ENCODE results near the gene IRAK2.
A peak's percentile ranks its signal among the peaks of the same experiment; 100 is the strongest.
"Not testable (repeated sequence)": the region's sequence is repeated elsewhere in the genome, so short reads cannot be mapped to it uniquely, and the experiment has no call there.

Gene IRAK2, protein sequence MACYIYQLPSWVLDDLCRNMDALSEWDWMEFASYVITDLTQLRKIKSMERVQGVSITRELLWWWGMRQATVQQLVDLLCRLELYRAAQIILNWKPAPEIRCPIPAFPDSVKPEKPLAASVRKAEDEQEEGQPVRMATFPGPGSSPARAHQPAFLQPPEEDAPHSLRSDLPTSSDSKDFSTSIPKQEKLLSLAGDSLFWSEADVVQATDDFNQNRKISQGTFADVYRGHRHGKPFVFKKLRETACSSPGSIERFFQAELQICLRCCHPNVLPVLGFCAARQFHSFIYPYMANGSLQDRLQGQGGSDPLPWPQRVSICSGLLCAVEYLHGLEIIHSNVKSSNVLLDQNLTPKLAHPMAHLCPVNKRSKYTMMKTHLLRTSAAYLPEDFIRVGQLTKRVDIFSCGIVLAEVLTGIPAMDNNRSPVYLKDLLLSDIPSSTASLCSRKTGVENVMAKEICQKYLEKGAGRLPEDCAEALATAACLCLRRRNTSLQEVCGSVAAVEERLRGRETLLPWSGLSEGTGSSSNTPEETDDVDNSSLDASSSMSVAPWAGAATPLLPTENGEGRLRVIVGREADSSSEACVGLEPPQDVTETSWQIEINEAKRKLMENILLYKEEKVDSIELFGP

DNA sequence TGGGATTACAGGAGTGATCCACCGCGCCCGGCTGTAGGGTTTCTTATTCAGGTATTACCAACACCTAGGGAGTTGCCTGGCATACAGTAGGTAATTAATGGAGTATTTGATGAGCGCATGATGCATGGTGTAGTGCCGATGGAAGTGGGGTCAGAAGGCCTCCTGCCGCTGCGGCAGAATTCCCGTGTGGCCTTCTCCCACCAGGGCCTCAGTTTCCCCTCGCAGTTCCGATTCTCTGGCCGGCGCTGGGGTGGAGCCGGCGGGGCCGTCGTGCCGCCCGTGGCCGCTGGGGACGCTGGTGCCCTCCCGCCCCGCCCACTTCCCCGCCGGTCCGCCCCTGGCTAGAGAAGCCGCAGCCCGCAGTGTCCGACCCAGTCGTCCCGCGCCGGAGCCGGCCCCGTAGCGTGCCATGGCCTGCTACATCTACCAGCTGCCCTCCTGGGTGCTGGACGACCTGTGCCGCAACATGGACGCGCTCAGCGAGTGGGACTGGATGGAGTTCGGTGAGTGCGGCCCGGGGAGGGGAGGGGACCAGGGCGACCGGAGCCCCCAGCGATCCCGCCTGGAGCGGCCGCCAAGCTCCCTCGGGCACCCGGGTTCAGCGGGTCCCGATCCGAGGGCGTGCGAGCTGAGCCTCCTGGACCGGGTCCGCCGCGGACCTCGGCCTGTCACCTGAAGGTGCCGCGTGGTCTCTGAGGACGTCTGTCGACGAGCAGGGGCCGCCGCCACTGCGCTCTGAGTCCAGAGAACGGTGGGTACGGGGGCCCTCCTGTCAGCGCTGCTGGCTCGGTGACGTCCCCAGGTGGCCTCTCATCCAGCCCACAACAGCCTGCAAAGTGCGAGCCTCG is at the start of gene IRAK2:
TSS of gene IRAK2 (plus strand) at position 374 of the 848 bp plus-strand sequence. CDS start at position 410, 36 bp downstream.
- peak; percentile 65 for DNase-seq (ENCODE audit: low read depth, low spot score)

DNA sequence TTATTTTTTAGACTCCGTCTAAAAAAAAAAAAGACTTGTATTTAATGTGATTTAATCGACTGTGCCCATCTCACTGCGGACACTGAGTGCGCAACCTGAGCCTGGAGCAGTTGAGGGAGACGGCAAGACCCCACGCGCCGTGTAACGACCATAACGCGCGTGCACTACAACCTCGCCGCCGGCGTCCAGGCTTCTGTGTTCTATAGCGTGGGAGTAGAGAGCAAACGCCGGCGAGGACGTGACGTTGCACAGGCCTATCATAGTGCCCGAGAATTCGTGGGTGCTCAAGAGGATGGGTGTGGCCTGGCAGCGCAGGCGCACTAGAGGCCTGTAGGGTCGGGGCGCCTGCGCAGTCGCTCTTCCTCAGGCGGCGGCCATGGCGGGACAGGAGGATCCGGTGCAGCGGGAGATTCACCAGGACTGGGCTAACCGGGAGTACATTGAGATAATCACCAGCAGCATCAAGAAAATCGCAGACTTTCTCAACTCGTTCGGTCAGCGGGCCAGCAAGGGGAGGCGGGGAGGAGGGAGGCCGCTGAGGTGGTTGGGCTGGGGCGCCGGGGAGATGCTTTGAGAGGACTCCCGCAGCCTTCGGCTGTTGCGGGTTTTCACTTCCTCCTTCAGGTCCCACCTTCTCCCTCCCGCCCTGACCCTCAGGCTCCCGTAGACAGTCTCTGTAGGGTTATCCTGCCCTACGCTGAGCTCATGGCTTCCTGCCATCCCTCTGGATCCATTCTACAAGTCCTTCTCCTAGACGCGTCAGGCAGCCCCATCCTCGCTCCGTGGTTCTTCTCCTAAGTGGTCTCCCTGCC is 49.2 kb upstream of the IRAK2 start, which contains the start of gene BRK1:
TSS of gene BRK1 (plus strand) at position 350 of the 812 bp plus-strand sequence. CDS start at position 377, 27 bp downstream.
- DNase-seq (ENCODE audit: low read depth, low spot score) = peak; percentile 94

DNA sequence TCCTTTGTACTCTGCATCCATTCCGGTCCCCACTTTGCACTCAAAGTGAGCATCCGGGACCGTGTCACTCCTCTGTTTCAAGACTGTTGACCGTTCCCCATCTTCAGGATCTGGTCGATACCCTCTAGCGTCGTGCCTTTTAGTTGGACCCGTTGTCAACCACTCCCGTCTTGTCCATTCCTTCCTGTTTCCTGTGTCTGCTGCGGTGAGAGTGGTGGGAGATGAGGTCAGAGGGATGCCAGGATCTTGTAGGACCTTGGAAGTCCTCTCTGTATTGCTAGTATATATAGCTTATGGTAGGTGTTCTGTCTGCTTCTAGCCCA is 48.6 kb upstream of the IRAK2 start:
- DNase-seq (ENCODE audit: low read depth, low spot score) = peak; percentile 33

DNA sequence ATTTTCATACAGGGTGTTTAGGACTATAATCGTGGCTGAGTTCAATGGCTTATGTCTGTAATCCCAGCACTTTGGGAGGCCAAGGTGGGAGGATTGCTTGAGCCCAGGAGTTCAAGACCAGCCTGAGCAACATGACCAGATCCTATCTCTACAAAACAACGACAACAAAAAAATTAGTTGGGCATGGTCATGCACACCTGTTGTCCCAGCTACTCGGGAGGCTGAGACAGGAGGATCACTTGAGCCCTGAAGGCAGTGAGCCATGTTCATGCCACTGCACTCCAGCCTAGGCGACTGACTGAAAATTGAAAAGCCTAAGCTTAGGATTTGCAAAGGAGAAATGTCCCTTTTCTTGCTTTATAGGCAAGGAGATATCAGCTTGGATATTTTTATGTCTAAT is 47.8 kb upstream of the IRAK2 start:
- DNase-seq (ENCODE audit: low read depth, low spot score) = no peak

DNA sequence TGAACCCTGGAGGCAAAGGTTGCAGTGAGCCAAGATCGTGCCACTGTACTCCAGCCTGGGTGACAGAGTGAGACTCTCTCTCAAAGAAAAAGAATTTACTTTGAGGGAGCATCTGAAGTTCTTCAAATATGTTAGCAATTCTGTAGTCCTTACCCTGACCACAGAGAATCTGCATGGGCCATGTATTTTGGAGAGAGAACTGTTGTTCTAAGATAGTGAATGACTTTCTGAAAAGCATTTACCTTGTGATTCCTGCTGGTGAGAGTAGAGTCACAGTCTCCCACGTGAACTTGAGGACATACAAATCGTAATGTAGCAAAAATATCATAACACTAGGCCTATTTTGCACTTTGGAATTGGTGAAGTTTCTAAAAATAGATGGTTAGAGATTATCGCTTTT is 45.3 kb upstream of the IRAK2 start:
- DNase-seq (ENCODE audit: low read depth, low spot score) = no peak

DNA sequence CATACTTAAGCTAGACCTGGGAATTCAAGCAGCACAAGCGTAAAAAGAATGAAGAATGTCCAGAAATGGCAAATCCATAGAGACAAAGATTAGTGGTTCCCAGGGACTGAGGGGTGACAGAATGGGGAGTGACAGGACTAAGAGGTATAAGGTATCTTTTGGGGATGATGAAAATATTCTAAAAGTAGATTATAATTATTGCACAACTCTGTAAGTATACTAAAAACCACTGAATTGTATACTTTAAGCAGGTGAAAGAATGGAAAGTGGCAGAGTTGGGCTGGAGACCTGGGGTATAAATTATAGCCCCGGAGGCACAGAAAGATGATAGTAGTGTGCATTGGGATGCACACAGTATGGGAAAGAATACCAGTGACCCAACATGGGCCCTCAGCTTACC is 43.7 kb upstream of the IRAK2 start:
- no peak for DNase-seq (ENCODE audit: low read depth, low spot score)

DNA sequence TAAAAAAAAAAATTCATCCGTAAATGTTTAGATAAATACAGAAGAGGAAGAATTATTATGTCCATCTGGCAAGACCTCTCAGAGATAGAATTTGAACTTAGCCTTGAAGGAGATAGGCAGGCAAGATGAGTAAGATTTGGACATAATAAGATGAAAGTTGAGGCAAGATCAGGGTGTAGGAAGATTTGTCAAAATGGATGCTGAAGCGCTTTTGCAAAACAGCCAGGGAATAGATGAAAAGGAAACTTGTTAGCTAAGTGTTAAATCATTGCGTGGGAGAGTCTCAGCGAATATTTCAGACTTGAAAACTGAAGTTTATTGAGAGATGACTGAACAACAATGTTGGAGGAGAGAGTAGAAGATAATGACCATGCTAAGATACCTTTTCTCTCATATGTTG is 42.0 kb upstream of the IRAK2 start:
- DNase-seq (ENCODE audit: low read depth, low spot score) = no peak

DNA sequence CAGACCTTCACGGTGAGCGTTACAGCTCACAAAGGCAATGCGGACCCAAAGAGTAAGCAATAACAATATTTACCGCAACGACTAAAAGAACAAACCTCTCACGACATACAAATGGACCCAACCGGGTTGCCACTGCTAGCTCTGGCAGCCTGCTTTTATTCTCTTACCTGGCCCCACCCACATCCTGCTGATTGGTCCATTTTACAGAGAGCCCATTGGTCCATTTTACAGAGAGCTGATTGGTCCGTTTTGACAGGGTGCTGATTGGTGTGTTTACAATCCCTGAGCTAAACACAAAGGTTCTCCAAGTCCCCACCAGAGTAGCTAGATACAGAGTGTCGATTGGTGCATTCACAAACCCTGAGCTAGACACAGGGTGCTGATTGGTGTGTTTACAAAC is 28.8 kb upstream of the IRAK2 start:
- not testable (repeated sequence) for DNase-seq (ENCODE audit: low read depth, low spot score)

DNA sequence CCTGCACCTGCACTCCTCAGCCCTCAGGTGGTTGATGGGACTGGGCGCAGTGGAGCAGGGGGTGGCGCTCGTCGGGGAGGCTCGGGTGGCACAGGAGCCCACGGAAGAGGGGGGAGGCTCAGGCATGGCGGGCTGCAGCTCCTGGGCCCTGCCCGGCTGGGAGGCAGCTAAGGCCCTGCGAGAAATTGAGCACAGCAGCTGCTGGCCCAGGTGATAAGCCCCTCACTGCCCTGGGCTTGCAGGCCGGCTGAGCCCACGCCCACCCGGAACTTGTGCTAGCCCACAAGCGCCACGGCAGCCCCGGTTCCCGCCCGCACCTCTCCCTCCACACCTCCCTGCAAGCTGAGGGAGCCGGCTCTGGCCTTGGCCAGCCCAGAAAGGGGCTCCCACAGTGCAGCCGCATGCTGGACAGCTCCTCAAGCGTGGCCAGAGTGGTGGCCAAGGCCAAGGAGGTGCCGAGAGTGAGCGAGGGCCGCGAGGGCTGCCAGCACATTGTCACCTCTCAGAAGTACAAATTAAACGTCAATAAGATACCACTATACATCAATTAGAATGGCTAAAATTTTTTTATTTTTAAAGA is 28.2 kb upstream of the IRAK2 start:
- DNase-seq (ENCODE audit: low read depth, low spot score) = no peak

DNA sequence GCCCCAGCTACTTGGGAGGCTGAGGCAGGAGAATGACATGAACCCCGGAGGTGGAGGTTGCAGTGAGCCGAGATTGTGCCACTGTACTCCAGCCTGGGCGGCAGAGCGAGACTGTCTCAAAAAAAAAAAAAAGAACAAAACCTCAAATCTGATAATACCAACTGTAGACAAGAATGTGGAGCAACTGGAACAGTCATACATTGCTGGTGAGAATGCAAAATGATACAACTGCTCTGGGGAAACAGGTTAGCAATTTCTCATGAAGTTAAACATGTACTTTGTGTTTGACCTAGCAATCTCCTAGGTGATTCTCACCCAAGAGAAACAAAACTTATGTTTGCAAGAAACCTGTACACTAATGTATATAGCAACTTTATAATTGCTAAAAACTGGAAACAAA is 27.5 kb upstream of the IRAK2 start:
- DNase-seq (ENCODE audit: low read depth, low spot score) = no peak

DNA sequence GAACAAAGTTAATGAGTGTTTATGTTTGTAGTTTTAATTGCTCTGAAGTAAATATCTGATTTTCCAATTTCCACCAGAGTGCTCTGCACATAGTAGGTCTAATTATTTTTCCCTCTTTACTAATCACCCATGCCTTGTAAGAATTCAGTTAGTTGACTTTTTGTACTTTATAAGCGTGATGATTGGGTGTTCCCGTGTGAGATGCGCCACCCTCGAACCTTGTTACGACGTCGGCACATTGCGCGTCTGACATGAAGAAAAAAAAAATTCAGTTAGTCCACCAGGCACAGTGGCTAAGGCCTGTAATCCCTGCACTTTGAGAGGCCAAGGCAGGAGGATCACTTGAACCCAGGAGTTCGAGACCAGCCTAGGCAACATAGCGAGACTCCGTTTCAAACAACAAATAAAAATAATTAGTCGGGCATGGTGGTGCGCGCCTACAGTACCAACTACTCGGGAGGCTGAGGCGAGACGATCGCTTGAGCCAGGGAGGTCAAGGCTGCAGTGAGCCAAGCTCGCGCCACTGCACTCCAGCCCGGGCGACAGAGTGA is 23.6 kb upstream of the IRAK2 start:
- no peak for DNase-seq (ENCODE audit: low read depth, low spot score)

DNA sequence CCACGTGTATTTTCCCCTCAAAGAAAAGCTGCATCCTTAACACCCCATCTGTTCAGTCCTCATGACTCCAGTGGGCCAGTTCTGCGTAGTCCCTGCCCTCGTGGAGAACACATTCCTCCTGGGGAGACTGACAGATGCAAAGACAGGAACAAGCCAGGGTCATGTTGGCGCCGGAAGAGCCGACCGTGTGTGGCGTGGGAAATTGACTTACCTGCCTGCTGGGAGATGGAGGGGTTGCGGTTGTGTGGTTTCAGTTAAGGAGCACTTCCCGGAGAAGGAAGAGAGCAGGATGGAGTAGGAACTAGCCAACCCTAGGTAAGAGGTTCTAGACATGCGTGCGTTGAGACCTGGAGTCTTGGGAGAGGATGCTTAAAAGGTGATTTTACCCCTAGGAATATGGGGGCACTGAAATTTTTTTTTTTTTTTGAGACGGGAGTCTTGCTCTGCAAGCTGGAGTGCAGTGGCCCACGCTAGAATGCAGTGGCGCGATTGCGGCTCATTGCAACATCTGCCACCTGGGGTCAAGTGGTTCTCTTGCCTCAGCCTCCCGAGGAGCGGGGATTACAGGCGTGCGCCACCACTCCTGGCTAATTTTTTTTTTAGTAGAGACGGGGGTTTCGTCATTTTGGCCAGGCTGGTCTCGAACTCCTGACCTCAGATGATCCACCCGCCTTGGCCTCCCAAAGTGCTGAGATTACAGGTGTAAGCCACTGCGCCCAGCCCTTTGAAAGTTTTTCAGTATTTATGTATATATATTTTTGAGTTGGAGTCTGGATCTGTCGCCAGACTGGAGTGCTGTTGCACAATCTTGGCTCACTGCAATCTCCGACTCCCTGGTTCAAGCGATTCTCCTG is 21.8 kb upstream of the IRAK2 start:
- DNase-seq (ENCODE audit: low read depth, low spot score) = peak; percentile 47

DNA sequence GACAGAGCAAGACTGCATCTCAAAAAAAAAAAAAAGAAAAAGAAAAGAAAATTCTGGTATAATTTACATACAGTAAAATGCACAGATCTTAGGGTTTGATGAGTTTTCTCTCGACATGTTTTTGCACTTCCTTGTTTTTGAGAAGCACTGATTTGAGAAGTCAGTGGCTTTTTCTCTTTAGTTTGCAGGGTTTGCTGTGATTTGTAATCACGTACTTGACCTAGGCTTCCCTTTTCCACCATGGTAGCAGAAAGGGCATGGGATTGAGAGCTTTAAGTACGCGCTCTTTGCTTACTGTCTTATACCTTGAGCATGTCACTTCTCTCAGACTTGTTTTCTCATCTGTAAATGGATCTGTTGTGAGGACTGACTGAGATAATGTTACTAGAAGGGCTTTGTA is 19.0 kb upstream of the IRAK2 start:
- no peak for DNase-seq (ENCODE audit: low read depth, low spot score)

DNA sequence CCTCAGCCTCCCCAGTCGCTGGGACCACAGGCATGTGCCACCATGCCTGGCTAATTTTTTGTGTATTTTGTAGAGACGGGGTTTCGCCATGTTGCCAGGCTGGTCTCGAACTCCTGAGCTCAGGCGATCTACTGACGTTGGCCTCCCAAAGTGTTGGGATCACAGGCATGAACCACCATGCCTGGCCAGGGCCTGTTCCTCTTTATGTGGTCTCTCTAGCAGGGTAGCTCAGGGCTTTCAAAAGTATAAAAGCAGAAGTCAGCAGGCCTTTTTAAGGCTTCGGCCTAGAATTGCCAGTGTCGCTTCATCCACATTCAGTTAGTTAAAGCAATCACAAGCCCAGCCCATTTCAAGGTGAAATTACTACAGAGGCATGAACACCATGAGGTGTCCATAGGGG is 15.5 kb upstream of the IRAK2 start:
- no peak for DNase-seq (ENCODE audit: low read depth, low spot score)

DNA sequence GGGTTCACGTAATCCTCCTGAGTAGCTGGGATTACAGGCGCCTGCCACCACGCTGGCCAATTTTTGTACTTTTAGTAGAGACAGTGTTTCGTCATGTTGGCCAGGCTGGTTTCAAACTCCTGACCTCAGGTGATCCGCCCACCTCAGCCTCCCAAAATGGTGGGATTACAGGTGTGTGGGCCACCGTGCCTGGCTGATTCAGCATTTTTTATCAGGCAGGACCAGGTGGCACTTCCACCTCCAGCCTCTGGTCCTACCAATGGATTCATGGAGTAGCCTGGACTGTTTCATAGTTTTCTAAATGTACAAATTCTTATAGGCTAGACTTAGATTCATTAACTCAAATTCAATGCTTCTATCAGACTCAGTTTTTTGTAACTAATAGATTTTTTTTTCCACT is 13.7 kb upstream of the IRAK2 start:
- no peak for DNase-seq (ENCODE audit: low read depth, low spot score)

DNA sequence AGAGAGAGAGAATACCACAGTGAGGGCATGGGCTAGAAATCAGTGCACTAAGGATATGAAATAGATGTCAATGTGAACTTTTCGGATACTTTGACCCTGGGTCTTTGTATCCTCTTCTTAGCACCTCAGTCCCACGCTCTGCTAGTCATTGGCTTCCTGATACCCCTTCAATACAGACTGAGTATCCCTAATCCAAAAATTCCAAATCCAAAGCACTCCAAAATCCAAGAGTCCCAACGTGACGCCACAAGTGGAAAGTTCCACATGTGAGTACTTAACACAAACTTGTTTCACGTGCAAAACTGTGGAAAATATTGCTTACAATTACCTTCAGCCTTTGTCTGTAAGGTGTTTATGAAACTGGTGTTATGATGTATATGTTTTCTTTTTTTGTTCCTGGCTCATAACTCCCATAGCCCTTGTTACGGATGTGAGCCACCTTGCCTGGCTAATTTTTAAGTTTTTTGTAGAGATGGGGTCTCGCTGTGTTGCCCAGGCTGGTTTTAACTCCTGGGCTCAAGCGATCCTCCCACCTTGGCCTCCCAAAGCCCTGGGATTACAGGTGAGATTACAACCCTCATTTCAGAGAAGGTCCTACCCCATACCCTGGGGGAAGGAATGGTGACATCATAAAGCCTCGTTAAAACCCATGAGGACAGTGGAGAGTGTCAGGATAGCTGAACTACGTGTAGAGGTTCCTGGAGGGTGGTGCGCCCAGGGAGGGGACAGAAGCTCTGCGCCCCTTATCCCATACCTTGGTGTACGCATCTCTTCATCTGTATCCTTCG is 10.2 kb upstream of the IRAK2 start:
- DNase-seq (ENCODE audit: low read depth, low spot score) = no peak

DNA sequence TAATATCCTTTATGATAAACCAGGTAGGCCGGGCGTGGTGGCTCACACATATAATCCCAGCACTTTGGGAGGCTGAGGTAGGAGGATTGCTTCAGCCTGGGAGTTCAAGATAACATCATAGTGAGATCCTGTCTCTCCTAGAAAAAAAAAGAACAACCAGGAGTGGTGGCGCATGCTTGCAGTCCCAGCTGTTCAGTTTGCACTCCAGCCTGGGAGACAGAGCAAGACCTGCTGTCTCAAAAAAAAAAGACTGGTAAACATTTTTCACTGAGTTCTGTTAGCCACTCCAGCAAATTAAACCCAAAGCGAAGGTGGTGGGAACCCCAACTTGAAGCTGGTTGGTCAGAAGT is 9.6 kb upstream of the IRAK2 start:
- DNase-seq (ENCODE audit: low read depth, low spot score) = no peak

DNA sequence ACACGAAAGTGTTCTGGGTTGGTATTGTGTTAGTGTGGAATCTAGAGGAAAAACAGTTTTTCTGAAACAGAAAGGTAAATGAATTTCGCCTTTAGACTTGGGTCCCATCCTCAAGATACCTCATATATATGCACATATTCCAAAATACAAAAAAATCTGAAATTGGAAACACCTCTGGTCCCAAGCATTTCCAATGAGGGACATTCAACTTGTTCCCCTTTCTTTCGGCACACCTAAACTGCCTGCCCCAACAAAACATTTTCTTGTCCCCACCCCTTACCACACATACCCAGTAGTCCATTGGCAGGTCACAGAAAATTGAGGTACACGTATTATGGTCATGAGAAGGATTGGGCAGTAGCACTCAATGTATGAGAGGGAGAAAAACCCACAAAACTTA is 9.1 kb upstream of the IRAK2 start:
- no peak for DNase-seq (ENCODE audit: low read depth, low spot score)

DNA sequence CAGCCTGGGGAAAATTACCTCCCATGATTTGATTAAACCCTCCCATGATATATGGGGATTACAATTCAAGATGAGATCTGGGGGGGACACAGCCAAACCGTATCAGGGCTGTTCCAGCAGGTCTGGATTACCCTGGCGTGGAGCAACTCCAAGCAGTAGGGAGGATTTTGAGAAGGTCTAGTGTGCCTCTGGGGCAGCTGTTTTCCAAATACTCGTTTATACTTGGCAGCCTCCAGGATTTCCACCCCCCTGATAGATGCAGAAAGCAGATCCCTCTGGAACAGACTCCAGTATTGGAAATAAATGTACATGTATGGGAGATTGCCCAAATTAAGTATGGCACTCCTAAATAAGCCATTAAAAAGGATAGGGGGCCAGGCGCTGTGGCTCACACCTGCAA is 7.7 kb upstream of the IRAK2 start:
- no peak for DNase-seq (ENCODE audit: low read depth, low spot score)

Measured in ELF-1 (cell line).